RKO (cell line): ENCODE measurements around the gene TTC34.

Experiments
- DNase-seq: peaks from one replicate; pipeline ENCODE4 v3.0.0-alpha.2; 2016; ENCODE audit warnings: low spot score

TTC34 gene

DNA sequence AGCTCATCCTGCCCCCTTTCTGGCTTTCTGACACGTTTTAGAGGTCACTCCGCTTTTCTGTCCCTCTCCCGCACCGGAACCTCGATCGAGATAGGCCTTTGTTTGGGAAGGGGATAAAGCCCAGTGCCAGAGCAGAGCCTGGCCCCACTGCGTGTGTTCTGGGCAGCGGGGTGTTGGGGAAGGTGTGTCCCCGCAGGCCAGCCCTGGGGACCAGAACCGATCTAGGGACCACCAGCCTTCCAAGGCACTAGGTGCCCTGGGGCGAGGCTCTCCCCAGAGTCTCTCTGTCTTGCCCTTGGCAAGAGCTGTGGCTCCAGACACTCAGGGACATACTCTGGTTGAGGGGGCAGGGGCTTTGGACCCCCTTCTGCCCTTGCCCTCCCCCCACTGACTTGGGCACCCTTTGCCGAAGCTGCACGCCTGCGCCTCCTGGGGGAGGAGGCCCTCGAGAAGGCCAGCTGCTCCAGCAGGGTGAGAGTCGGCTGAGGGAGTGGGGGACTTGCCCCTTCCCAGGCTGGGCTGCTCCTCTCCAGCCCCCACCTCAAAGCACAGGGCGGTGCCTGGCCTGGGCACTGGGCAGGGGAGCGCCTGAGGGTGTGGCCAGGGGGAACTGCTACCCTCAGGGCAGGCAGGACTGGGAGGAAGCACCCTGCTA lies 198.5 kb downstream of the TTC34 start:
- no peak for DNase-seq

- no peak for DNase-seq
These were observed 199.1 kb downstream of the TTC34 start for GRCh38 chr1:2602311-2602835.

GRCh38 chr1:2601721-2602303 lies 199.7 kb downstream of the TTC34 start:
- DNase-seq: no peak

- no peak for DNase-seq
These were observed 203.1 kb downstream of the TTC34 start for GRCh38 chr1:2598329-2598931.

- DNase-seq: no peak
These were observed 203.8 kb downstream of the TTC34 start for GRCh38 chr1:2597441-2598328.

DNA sequence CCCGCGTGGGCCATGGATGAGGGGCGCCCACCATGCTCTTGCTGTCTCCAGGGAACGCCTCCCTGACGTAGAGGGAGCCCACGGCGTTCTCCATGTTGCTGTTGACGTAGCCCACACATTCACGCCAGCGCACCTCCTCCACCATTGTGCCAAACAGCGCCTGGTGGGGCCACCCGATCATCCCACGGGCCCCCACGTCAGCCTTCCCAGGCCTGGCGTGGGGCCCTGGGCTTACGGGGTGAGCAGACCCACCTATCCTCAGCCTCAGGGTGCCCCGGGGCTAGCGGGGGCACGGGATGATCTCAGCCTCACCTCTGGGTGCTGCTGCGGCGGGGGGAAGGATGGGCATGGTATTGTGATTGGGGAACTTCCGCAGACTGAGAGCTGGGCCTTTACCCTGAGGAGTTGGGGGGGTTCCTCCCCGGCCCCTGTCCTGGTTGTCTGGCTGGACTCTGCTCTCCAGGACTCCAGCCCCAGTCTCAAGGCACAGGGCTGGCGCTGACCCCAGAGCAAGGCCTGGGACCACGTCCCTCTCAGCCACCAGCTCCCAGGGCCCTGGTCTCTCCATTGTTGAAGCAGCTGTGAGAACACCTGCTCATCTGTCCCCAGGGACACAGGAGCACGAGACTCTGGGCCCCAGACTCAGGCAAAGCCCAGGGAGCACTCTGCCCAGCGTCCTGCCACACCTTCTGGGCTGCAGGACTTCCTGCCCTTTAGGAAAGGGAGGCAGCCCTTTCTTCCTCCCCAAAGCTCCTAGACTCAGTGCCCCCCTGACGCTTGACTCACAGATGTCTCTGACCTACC lies 204.8 kb downstream of the TTC34 start:
- no peak for DNase-seq

GRCh38 chr1:2595812-2596529 lies 205.5 kb downstream of the TTC34 start:
- no peak for DNase-seq

GRCh38 chr1:2595261-2595811 lies 206.2 kb downstream of the TTC34 start:
- no peak for DNase-seq

DNA sequence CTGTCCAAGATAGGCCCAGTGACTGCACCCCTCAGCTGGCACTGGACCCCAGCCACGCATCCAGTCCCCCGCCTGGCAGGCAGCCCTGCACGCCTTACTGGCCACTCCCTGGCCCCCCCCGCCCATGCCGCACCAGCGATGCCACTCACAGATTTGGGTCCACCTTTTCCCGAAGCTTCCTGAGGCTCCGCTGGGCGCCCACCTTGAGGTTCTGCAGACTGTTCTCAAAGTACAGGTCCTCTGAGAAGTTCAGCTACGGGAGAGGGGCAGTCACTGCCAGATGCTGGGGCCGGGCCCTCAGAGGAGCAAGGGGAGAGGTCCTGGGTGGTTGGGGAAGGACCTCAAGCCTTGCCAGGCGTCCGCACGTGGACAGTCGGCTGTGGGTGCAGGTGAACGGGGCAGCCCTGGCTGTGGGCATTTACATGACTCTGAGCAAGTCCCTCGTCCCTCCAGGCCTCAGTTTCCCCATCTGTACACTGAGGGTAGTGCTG lies 206.8 kb downstream of the TTC34 start:
- DNase-seq: no peak

DNA sequence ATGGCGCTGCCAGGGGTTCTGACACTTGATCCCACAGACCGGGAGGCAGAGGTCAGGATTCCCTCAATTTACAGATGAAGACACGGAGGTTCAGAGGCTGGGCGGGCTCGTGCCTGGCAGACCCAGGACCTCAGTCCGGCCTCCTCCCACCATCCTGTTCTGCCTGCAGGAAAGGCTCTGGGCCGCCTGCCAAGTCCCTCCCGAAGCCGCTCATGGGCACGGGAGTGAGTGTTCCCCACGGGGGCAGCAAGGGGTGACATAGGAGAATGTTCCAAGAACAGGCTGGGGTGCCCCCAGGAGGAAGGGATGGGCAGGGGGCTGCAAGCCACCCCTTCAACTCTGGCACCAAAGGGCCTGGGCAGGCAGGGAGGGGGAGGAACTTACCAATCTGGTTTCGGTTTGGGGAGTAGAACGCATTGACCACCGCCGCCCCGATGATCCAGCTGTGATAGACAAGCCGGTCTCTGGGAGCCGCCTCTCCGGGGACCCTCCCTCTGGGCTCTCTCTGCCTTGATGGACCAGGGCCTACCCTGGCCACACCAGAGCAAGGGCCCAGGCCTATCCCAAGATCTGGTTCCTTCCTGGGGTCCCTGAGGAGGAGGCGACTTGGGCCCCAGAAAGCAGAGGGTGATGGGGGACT lies 207.4 kb downstream of the TTC34 start:
- no peak for DNase-seq

- no peak for DNase-seq
These were observed 208.1 kb downstream of the TTC34 start for GRCh38 chr1:2593251-2593878.

- DNase-seq: no peak
These were observed 208.8 kb downstream of the TTC34 start for GRCh38 chr1:2592672-2593071.

GRCh38 chr1:2591581-2592261 lies 209.8 kb downstream of the TTC34 start:
- DNase-seq: no peak

GRCh38 chr1:2591233-2591580 lies 210.3 kb downstream of the TTC34 start:
- DNase-seq: no peak

DNA sequence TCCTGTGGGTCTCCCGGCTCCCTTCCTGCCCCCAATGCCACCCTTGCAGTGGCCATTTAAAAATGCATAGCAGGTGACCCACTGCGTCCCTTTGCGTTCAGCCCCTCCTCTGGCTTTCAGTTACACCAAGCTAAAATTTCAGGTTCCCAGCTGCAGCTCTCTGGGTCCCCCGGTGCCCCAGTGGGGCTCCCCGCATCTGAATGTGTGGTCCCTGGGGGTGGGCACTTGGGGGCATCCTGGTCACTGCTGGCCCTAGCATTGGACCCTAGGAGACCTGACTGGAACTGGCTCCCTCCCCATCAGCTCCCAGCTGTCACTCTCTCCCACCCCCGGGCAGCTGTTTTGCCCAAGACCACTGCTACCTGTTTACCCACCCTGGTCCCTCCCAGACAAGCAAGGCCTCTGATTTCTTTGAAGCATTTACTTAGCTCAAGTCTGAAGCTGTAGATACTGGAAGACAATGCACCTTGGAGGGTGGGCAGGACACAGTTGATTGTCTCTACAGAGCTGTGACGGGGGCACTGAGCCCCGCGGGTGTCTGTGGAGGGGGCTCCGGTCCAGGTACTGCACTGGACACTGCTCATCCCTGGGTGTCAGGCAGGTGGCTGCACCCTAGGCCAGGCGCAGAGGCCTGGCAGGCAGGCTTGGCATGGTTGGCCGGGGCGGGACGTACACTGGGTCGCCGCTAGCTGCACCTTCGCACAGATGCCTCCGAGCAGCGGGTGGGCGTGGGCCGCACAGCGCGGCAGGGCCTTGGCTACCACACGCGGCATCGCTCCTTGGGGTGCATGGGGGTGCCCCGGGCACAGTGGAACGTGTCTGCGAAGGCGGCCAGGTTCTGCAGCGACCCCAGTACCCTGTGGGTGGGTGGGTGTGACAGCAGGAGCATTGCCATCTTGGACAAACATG lies 211.0 kb downstream of the TTC34 start:
- DNase-seq: no peak

GRCh38 chr1:2589431-2590232 lies 211.9 kb downstream of the TTC34 start:
- DNase-seq: no peak
